C4-2B (cell line): ENCODE data around the gene TET3.

Experiments used
- ZFX ChIP-seq: fragments of 450-650 bp; IDR thresholded peaks from 2 replicates; pipeline ENCODE4 v1.6.1; 2017
- TF ChIP-seq, protein P1 (sequence below): fragments of 450-650 bp; conservative IDR thresholded peaks from 2 replicates; pipeline ENCODE4 v1.5.1; 2017; ENCODE audit warnings: mild to moderate bottlenecking

DNA sequence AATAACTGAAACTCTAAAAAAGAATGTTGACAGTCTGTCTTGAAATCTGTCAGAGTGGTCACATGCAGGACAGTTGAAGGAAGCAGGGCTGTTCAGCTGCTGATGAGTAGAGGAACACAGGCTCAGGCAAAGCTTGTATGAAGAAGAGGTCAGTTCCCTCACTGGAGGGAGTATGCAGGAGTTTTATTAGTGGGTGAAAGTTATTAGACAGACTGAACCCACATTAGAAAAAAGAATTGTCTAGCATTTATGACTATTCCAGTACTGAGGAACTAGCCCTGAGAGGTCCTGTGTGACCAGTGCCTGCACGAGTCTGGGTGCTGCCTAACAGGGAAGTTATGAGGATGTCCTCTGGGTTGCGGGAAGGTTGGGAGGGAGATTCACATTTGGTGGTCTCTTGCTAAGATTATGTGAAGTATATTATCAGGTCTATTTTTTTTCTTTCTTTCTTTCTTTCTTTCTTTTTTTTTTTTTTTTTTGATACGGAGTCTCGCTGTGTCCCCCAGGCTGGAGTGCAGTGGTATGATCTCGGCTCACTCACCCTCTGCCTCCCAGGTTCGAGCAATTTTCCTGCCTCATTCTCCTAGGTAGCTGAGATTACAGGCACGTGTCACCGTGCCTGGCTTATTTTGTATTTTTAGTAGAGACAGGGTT is 9.6 kb downstream of the TET3 start:
- TF ChIP-seq, protein P1, sequence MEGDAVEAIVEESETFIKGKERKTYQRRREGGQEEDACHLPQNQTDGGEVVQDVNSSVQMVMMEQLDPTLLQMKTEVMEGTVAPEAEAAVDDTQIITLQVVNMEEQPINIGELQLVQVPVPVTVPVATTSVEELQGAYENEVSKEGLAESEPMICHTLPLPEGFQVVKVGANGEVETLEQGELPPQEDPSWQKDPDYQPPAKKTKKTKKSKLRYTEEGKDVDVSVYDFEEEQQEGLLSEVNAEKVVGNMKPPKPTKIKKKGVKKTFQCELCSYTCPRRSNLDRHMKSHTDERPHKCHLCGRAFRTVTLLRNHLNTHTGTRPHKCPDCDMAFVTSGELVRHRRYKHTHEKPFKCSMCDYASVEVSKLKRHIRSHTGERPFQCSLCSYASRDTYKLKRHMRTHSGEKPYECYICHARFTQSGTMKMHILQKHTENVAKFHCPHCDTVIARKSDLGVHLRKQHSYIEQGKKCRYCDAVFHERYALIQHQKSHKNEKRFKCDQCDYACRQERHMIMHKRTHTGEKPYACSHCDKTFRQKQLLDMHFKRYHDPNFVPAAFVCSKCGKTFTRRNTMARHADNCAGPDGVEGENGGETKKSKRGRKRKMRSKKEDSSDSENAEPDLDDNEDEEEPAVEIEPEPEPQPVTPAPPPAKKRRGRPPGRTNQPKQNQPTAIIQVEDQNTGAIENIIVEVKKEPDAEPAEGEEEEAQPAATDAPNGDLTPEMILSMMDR: no peak
- no peak for TF ChIP-seq ZFX
